ENCODE results near the gene LAMP1. TPM values are rescaled to one million over a fixed set of nuclear protein-coding genes. Genes with fewer than 3 reads are reported as not detected.
"Not testable (repeated sequence)": the region's sequence is repeated elsewhere in the genome, so short reads cannot be mapped to it uniquely, and the experiment has no call there.

LAMP1 gene
- total RNA-seq, 1 donor from 2014 or later: 110 TPM

DNA sequence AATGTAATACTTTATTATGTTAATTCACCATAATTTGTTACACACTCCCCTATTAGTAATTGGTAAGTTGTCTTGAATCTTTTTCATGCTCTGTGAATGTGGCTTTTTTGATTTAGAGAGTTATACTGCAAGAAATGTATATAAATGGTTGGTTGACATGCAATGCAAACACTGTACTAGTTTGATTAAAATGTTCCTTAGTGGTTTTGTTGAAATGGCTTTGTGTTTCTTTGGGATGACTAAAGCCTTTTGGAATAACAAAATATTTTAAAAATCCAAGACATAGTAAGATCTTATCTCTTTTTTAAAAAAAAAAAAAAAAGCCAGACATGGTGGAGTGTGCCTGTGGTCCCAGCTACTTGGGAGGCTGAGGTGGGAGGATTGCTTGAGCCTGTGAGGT is 10.5 kb downstream of the LAMP1 start:
- Mint-ChIP-seq H3K36me3 (ENCODE audit: low read depth) (peaks cover 7% of the 10 kb centered on the region), H3K27ac (ENCODE audit: unreplicated experiment) (no peak overlapping the region), H3K27me3 (ENCODE audit: low read depth) (no peaks in the 10 kb centered on the region), H3K4me1 (no peaks in the 10 kb centered on the region), H3K4me3 (no peak overlapping the region), H3K9me3 (no peaks in the 10 kb centered on the region)
- TF ChIP-seq, protein P1, sequence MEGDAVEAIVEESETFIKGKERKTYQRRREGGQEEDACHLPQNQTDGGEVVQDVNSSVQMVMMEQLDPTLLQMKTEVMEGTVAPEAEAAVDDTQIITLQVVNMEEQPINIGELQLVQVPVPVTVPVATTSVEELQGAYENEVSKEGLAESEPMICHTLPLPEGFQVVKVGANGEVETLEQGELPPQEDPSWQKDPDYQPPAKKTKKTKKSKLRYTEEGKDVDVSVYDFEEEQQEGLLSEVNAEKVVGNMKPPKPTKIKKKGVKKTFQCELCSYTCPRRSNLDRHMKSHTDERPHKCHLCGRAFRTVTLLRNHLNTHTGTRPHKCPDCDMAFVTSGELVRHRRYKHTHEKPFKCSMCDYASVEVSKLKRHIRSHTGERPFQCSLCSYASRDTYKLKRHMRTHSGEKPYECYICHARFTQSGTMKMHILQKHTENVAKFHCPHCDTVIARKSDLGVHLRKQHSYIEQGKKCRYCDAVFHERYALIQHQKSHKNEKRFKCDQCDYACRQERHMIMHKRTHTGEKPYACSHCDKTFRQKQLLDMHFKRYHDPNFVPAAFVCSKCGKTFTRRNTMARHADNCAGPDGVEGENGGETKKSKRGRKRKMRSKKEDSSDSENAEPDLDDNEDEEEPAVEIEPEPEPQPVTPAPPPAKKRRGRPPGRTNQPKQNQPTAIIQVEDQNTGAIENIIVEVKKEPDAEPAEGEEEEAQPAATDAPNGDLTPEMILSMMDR (conservative IDR thresholded peaks at IDR 0.05): no peak
- DNase-seq (ENCODE audit: low read depth, low spot score): no peak

DNA sequence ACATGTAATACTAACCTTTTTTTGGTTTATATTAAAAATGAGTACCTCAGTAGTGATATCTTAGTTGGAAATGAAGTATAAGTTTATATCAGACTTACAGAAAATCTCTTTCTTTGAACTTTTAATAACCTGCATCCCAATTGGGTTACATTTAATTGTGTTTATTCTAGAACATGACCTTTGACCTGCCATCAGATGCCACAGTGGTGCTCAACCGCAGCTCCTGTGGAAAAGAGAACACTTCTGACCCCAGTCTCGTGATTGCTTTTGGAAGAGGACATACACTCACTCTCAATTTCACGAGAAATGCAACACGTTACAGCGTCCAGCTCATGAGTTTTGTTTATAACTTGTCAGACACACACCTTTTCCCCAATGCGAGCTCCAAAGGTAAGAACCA is 12.4 kb downstream of the LAMP1 start:
- DNase-seq (ENCODE audit: low read depth, low spot score): no peak
- TF ChIP-seq, protein P1 (conservative IDR thresholded peaks at IDR 0.05): no peak
- H3K27me3 Mint-ChIP-seq (ENCODE audit: low read depth): no peaks in the 10 kb centered on the region
- peak overlapping the region; percentile 8 for H3K27ac Mint-ChIP-seq (ENCODE audit: unreplicated experiment)
- H3K4me1 Mint-ChIP-seq: no peaks in the 10 kb centered on the region
- H3K4me3 Mint-ChIP-seq: no peak overlapping the region
- H3K36me3 Mint-ChIP-seq (ENCODE audit: low read depth): peaks cover 7% of the 10 kb centered on the region
- H3K9me3 Mint-ChIP-seq: no peaks in the 10 kb centered on the region

DNA sequence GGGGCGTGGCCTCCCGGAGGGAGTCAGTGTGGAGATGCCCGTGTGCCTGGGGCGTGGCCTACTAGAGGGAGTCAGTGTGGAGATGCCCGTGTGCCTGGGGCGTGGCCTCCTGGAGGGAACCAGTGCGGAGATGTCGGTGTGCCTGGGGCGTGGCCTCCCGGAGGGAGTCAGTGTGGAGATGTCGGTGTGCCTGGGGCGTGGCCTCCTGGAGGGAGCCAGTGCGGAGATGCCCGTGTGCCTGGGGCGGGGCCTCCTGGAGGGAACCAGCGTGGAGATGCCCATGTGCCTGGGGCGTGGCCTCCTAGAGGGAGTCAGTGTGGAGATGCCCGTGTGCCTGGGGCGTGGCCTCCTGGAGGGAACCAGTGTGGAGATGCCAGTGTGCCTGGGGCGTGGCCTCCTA is 17.1 kb downstream of the LAMP1 start:
- H3K4me3 Mint-ChIP-seq; H3K4me1 Mint-ChIP-seq; H3K36me3 Mint-ChIP-seq (ENCODE audit: low read depth); DNase-seq (ENCODE audit: low read depth, low spot score); H3K27me3 Mint-ChIP-seq (ENCODE audit: low read depth); H3K9me3 Mint-ChIP-seq; H3K27ac Mint-ChIP-seq (ENCODE audit: unreplicated experiment): not testable (repeated sequence)

DNA sequence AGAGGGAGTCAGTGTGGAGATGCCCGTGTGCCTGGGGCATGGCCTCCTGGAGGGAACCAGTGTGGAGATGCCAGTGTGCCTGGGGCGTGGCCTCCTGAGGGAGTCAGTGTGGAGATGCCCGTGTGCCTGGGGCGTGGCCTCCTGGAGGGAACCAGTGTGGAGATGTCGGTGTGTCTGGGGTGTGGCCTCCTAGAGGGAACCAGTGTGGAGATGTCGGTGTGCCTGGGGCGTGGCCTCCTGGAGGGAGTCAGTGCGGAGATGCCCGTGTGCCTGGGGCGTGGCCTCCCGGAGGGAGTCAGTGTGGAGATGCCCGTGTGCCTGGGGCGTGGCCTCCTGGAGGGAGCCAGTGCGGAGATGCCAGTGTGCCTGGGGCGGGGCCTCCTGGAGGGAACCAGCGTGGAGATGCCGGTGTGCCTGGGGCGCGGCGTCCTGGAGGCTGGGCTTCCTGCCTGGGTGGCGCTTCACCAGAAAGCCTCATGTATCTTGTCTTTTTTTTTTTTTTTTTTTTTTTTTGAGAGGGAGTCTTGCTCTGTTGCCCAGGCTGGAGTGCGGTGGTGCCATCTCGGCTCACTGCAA is 17.9 kb downstream of the LAMP1 start:
- H3K4me1 Mint-ChIP-seq; H3K27me3 Mint-ChIP-seq (ENCODE audit: low read depth); H3K9me3 Mint-ChIP-seq; H3K27ac Mint-ChIP-seq (ENCODE audit: unreplicated experiment); DNase-seq (ENCODE audit: low read depth, low spot score); H3K36me3 Mint-ChIP-seq (ENCODE audit: low read depth); H3K4me3 Mint-ChIP-seq: not testable (repeated sequence)

DNA sequence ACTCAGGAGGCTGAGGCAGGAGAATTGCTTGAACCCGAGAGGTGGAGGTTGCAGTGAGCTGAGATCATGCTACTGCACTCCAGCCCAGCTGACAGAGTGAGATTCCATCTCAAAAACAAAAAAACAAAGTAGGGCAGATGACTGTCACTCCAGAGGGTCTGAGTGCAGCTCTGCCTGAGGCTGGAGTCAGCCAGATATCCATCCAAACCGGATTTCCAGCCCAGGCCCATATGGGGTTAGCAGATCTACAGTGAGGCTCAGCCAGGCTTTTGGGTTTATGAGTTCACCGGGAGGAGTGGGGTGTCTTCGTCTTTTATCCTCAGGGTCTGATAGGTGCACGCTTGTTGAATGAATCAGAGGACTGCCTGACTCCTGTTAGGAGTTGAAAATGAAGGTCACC is 19.0 kb downstream of the LAMP1 start:
- no peaks in the 10 kb centered on the region for H3K27me3 Mint-ChIP-seq (ENCODE audit: low read depth)
- TF ChIP-seq, protein P1 (conservative IDR thresholded peaks at IDR 0.05): no peak
- H3K27ac Mint-ChIP-seq (ENCODE audit: unreplicated experiment): no peak overlapping the region
- no peak overlapping the region for H3K4me3 Mint-ChIP-seq
- H3K36me3 Mint-ChIP-seq (ENCODE audit: low read depth): peaks cover 2% of the 10 kb centered on the region
- no peaks in the 10 kb centered on the region for H3K4me1 Mint-ChIP-seq
- no peak for DNase-seq (ENCODE audit: low read depth, low spot score)
- H3K9me3 Mint-ChIP-seq: no peaks in the 10 kb centered on the region

DNA sequence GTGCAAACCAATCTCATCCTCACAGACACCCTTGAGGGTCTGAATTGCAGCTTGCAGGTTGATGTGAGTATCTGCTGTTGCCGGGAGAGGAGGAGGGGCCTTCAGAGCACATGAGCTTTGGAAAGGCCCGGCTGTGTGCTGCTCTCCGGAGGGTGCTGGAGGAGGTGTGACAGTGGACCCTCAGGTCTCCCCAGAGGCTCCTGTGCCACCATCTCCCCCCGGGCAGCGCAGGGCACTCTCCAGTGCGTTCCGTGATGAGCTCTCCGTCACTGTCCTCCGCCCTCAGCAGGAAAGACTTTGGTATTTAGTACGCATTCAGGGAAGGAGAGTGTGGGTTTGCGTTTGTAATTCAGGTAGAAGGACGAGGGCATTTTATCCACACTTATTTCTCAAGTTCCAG is 20.0 kb downstream of the LAMP1 start:
- Mint-ChIP-seq H3K36me3 (ENCODE audit: low read depth) (no peaks in the 10 kb centered on the region), H3K4me1 (no peaks in the 10 kb centered on the region), H3K27me3 (ENCODE audit: low read depth) (no peaks in the 10 kb centered on the region), H3K9me3 (no peaks in the 10 kb centered on the region), H3K4me3 (no peak overlapping the region), H3K27ac (ENCODE audit: unreplicated experiment) (peak overlapping the region; percentile 27)
- TF ChIP-seq, protein P1 (conservative IDR thresholded peaks at IDR 0.05): no peak
- DNase-seq (ENCODE audit: low read depth, low spot score): no peak

DNA sequence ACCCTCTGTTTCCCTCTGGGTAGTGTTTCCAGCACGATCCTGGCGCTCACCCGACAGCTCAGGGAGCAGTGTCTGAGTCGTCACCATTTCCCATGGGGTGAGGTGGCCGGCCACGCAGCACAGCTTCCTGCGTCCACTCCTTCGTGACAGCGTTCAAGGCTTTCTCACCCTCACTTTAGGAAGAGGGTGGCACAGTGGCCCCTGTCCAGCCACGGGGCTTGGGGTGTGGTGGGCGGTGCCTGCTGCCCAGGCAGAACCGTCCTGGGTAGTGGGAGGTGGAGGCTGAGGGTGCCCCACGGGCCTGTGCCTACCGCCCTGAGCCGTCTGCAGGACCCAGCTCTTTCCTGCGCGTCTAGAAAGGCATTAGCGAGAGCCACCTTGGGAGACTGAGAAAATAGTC is 21.9 kb downstream of the LAMP1 start:
- H3K4me1 Mint-ChIP-seq: no peaks in the 10 kb centered on the region
- no peak overlapping the region for H3K4me3 Mint-ChIP-seq
- H3K9me3 Mint-ChIP-seq: no peaks in the 10 kb centered on the region
- peaks cover 7% of the 10 kb centered on the region for H3K36me3 Mint-ChIP-seq (ENCODE audit: low read depth)
- DNase-seq (ENCODE audit: low read depth, low spot score): no peak
- no peaks in the 10 kb centered on the region for H3K27me3 Mint-ChIP-seq (ENCODE audit: low read depth)
- TF ChIP-seq, protein P1 (conservative IDR thresholded peaks at IDR 0.05): no peak
- H3K27ac Mint-ChIP-seq (ENCODE audit: unreplicated experiment): no peak overlapping the region
